ENCODE data around the gene FAM83B.
"Not testable (repeated sequence)": the region's sequence is repeated elsewhere in the genome, so short reads cannot be mapped to it uniquely, and the experiment has no call there.

FAM83B gene

DNA sequence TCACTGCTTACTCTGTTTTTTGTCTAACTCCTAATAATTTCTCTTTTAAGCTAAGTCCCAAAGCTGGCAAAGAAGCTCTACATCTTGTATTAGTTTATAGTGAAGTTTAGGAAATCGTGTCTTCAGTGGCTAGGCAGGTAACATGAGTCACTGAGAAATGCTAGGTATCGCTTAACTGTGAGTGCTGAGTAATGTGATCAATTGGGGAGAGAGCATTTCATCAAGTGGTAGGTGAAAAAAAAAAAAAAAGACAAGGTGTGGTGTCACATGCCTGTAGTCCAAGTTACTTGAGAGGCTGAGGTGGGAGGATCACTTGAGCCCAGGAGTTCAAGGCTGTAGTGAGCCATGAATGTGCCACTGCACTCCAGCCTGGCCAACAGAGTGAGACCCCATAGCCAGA is 125.3 kb downstream of the FAM83B start:
- DNase-seq (ENCODE audit: extremely low read depth in 1 of 2, low read depth in 1 of 2), result no peak

DNA sequence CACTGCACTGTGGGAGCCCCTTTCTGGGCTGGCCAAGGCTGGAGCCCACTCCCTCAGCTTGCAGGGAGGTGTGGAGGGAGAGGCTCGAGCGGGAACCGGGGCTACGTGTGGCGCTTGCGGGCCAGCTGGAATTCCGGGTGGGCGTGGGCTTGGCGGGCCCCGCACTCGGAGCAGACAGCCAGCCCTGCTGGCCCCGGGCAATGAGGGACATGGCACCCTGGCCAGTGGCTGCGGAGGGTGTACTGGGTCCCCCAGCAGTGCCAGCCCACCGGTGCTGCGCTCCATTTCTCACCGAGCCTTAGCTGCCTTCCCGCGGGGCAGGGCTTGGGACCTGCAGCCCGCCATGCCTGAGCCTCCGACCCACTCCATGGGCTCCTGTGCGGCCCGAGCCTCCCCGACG is 132.6 kb downstream of the FAM83B start:
- DNase-seq (ENCODE audit: extremely low read depth in 1 of 2, low read depth in 1 of 2), result not testable (repeated sequence)

DNA sequence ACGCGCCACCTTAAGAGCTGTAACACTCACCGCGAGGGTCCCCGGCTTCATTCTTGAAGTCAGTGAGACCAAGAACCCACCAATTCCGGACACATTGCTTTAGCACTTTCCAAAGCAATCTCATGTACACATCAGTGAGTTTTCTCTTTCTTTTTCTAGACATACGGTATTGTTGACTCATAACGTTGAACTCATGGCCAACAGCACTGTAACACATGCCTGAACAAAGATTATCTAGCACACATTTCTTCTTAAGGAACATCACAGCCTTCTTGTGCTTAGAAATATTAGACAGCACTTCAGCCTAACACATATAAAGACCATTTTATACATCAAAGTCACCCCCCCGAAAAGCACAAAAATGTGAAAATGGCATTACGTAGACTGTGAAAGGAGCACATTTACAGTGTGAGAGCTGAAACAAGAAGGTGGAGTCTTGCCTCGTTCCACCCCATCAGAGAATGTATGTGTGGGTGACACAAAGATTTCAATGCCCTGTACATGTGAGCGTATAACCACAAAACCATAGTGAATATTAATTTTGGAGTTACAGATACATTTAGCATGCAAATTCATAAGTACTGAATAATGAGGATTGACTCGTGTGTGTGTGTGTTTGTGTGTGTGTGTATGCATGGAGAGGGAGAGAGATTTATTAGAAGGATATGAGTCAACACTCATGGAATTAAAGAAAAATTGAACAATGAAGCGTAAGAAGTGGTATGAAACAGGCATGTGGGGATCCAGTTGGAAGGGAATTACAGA is 134.1 kb downstream of the FAM83B start:
- no peak for DNase-seq (ENCODE audit: extremely low read depth in 1 of 2, low read depth in 1 of 2)

DNA sequence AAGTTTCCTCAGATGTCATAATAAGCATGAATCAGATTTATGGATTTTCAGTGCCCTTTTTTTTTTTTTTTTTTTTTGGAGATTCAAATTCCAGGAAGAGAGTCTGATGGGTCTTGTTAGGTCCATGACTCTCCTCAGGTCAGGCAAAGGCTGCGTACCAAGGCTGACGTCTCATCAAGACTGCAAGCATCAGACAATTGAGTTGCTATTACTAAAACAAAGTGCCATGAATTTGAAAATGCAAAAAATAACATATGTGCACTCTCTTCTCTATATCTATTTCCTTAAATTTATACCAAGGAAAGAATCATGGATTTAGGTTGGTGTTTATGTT is 134.7 kb downstream of the FAM83B start:
- no peak for DNase-seq (ENCODE audit: extremely low read depth in 1 of 2, low read depth in 1 of 2)

DNA sequence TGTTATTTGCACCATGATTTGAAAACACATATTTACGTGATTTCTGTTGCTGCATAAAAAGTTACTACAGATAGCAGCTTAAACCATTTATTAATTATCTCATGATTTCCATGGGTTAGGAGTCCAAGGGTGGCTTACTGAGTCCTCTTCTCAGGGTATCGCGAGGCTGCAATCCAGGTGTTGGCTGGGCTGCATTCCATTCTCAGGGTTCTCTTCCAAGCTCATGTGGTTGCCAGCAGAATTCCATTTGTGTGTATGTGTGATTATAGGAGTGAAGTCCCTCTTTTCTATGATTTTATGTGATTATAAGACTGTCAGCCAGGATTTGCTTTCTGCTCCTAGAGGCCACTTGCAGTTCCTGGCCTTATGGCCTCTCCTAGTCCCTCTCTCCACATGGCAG is 135.1 kb downstream of the FAM83B start:
- no peak for DNase-seq (ENCODE audit: extremely low read depth in 1 of 2, low read depth in 1 of 2)

DNA sequence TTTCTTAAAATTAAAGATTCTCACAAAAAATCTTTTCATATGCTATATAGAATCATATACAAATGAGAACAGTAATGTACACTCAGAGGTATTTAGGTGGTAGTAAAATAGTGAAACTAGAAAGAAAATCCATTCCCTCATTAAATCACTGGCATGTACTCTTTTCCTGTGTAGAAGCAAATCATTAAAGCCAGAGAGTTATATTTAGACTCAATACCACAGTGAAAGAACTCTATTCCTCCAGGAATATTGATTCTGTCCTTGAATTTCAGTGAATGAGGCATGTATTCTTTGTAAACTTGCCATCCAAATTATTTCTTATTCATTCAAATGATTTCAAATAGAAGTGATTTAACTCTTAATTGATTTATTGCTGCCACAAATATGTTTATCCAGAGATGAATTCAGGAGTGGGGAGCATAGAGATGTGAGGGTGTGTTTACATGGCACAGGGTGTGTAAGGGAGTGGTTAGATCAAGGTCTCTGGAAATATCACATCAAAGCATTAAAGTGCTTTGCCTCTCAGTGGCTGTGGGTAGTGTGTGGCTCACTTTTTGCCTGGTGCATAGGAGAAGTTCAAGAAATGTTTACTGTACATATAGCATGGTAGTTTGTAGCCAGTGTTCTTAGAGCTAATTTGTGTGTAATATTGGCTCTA is 141.2 kb downstream of the FAM83B start:
- no peak for DNase-seq (ENCODE audit: extremely low read depth in 1 of 2, low read depth in 1 of 2)

DNA sequence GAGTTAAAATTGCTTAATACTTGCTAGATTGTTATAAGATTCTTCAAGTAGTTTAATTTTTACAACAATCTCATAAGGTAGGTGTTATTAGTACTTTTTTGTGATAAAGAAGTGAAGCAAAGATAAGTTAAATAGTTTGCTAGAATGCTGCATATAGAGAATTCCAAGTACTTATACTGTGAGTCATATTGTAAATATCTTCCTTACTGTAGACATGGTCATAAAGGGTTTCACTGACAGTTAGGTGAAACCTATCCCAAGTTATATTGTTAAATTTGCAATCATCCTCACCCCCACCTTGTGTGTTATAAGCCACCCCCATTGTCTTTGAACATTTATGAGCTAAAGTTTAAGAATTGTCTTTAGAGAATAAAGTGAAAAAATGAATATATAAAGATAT is 142.0 kb downstream of the FAM83B start:
- DNase-seq (ENCODE audit: extremely low read depth in 1 of 2, low read depth in 1 of 2), result no peak

DNA sequence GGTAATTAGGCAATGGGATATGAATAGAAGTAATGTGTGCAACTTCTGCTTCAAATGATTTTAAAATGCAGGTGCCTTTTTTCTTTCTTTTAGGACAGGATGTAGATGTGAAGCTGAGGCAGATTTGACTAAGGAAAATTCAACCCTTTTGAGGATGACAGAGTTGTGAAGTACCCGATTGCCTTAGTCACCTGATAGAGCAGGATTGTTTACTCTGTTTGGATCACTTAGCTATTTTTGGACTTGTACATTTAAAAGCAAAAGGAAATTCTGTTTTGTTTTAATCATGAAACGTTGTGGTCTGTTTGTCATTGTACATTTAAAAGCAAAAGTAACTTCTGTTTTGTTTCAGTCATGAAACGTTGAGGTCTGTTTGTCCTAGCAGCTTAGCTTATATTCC is 143.4 kb downstream of the FAM83B start:
- no peak for DNase-seq (ENCODE audit: extremely low read depth in 1 of 2, low read depth in 1 of 2)

Data from activated CD8-positive, alpha-beta memory T cell treated with anti-CD3 and anti-CD28 coated beads for 1 hour (primary cell).